HG02970 (cell line): ENCODE data around the gene TSSK2.
"Not testable (repeated sequence)": the region's sequence is repeated elsewhere in the genome, so short reads cannot be mapped to it uniquely, and the experiment has no call there.

Experiments used
- ATAC-seq: cut with Tn5 transposase; IDR thresholded peaks from one replicate; pipeline ENCODE4 v1.9.1; 2021; ENCODE audit warnings: mild to moderate bottlenecking, moderate library complexity, moderate number of reproducible peaks; ENCODE audit not compliant: unreplicated experiment, low FRiP score

Gene TSSK2

GRCh38 chr22:19137384-19138216 lies 6.5 kb downstream of the TSSK2 start:
- no peak for ATAC-seq

GRCh38 chr22:19138217-19139000 lies 7.3 kb downstream of the TSSK2 start:
- ATAC-seq, result no peak

- no peak for ATAC-seq
Observed at GRCh38 chr22:19139001-19139356, 7.9 kb downstream of the TSSK2 start.

- no peak for ATAC-seq
Observed at GRCh38 chr22:19139974-19140373, 8.9 kb downstream of the TSSK2 start.

- ATAC-seq, result no peak
Observed at GRCh38 chr22:19142394-19142793, 11.3 kb downstream of the TSSK2 start.

GRCh38 chr22:19143212-19143611 lies 12.1 kb downstream of the TSSK2 start:
- no peak for ATAC-seq

GRCh38 chr22:19143967-19144400 lies 12.9 kb downstream of the TSSK2 start:
- no peak for ATAC-seq

- ATAC-seq, result no peak
Observed at GRCh38 chr22:19146215-19146968, 15.3 kb downstream of the TSSK2 start.

- no peak for ATAC-seq
Observed at GRCh38 chr22:19147195-19147780, 16.2 kb downstream of the TSSK2 start.

- ATAC-seq, result no peak
Observed at GRCh38 chr22:19148417-19149046, 17.4 kb downstream of the TSSK2 start.

GRCh38 chr22:19149047-19149883 lies 18.2 kb downstream of the TSSK2 start:
- no peak for ATAC-seq

- no peak for ATAC-seq
Observed at GRCh38 chr22:19149991-19150390, 18.9 kb downstream of the TSSK2 start, which contains the start of gene GSC2. TSS of gene GSC2 (minus strand) at chr22:19150292. CDS start at chr22:19150283, 9 bp downstream.

- no peak for ATAC-seq
Observed at GRCh38 chr22:19150482-19151328, 19.6 kb downstream of the TSSK2 start.

- ATAC-seq, result no peak
Observed at GRCh38 chr22:19151329-19152191, 20.5 kb downstream of the TSSK2 start.

GRCh38 chr22:19152942-19153883 lies 22.1 kb downstream of the TSSK2 start:
- ATAC-seq, result no peak

GRCh38 chr22:19156109-19156508 lies 25.0 kb downstream of the TSSK2 start:
- ATAC-seq, result not testable (repeated sequence)
